H9 (cell line): Measurements from ENCODE around the gene SBF1. TPM values are rescaled to one million over a fixed set of nuclear protein-coding genes. Genes with fewer than 3 reads are reported as not detected.
A peak's percentile ranks its signal among the peaks of the same experiment; 100 is the strongest.

ENCODE experiments used
- DNase-seq: peaks from one replicate; pipeline ENCODE4 v3.0.0-alpha.2; 2017
- H2AFZ ChIP-seq: one replicate; pipeline ENCODE4 v1.6.1; 2013; ENCODE audit warnings: mild to moderate bottlenecking, low read length, control low read depth, moderate library complexity
- H2AK5ac ChIP-seq: 2 replicates; pipeline ENCODE4 v1.6.1; 2013; ENCODE audit warnings: low read length, control low read depth, mixed read lengths; ENCODE audit not compliant: insufficient read length
- H2BK120ac ChIP-seq: one replicate; pipeline ENCODE4 v1.6.1; 2013; ENCODE audit warnings: low read depth, mild to moderate bottlenecking, low read length, control low read depth, inconsistent platforms; ENCODE audit not compliant: poor library complexity, severe bottlenecking
- H2BK12ac ChIP-seq: 2 replicates; pipeline ENCODE4 v1.6.1; 2013; ENCODE audit warnings: low read length, control low read depth, mixed read lengths, low read depth; ENCODE audit not compliant: insufficient read length
- H2BK15ac ChIP-seq: 2 replicates; pipeline ENCODE4 v1.6.1; 2013; ENCODE audit warnings: low read depth, low read length, control low read depth
- H2BK20ac ChIP-seq: one replicate; pipeline ENCODE4 v1.6.1; 2013; ENCODE audit warnings: low read depth, mild to moderate bottlenecking, low read length, control low read depth, inconsistent platforms; ENCODE audit not compliant: poor library complexity, severe bottlenecking
- H2BK5ac ChIP-seq: 2 replicates; pipeline ENCODE4 v1.6.1; 2013; ENCODE audit warnings: low read length, control low read depth, mixed read lengths; ENCODE audit not compliant: insufficient read length
- H3K14ac ChIP-seq: 2 replicates; pipeline ENCODE4 v1.6.1; 2013; ENCODE audit warnings: low read length, control low read depth; ENCODE audit not compliant: insufficient read depth
- H3K18ac ChIP-seq: 2 replicates; pipeline ENCODE4 v1.6.1; 2013; ENCODE audit warnings: low read depth, mild to moderate bottlenecking, mixed read lengths, low read length, control low read depth; ENCODE audit not compliant: insufficient read length
- H3K23ac ChIP-seq: 2 replicates; pipeline ENCODE4 v1.6.1; 2013; ENCODE audit warnings: low read length, control low read depth, mixed read lengths, low read depth; ENCODE audit not compliant: insufficient read length
- H3K23me2 ChIP-seq: 2 replicates; pipeline ENCODE4 v1.6.1; 2013; ENCODE audit warnings: low read depth, mild to moderate bottlenecking, mixed read lengths, low read length, control low read depth; ENCODE audit not compliant: insufficient read length, poor library complexity, severe bottlenecking
- H3K27ac ChIP-seq: 2 replicates; pipeline ENCODE4 v1.5.1; 2013; ENCODE audit warnings: low read length, control low read depth, mixed read lengths, low read depth; ENCODE audit not compliant: insufficient read length
- H3K27me3 ChIP-seq: 2 replicates; pipeline ENCODE4 v1.6.1; 2013; ENCODE audit warnings: low read length, control low read depth, inconsistent platforms; ENCODE audit not compliant: insufficient read depth
- H3K4ac ChIP-seq: 2 replicates; pipeline ENCODE4 v1.6.1; 2013; ENCODE audit warnings: low read depth, mild to moderate bottlenecking, control low read depth, inconsistent platforms, low read length, moderate library complexity
- H3K4me1 ChIP-seq: 2 replicates; pipeline ENCODE4 v1.6.1; 2013; ENCODE audit warnings: low read length, control low read depth, inconsistent platforms; ENCODE audit not compliant: insufficient read depth
- H3K4me2 ChIP-seq: 2 replicates; pipeline ENCODE4 v1.6.1; 2013; ENCODE audit warnings: low read length, control low read depth, mixed read lengths; ENCODE audit not compliant: insufficient read length, insufficient read depth
- H3K56ac ChIP-seq: 2 replicates; pipeline ENCODE4 v1.6.1; 2013; ENCODE audit warnings: low read depth, mild to moderate bottlenecking, mixed read lengths, low read length, control low read depth; ENCODE audit not compliant: insufficient read length
- H3K79me1 ChIP-seq: 2 replicates; pipeline ENCODE4 v1.6.1; 2013; ENCODE audit warnings: low read depth, mild to moderate bottlenecking, moderate library complexity, low read length, control low read depth, inconsistent platforms; ENCODE audit not compliant: insufficient read depth, poor library complexity, severe bottlenecking
- H3K79me2 ChIP-seq: 2 replicates; pipeline ENCODE4 v1.6.1; 2013; ENCODE audit warnings: low read length, control low read depth, inconsistent platforms; ENCODE audit not compliant: insufficient read depth
- H3K9ac ChIP-seq: 2 replicates; pipeline ENCODE4 v1.6.1; 2013; ENCODE audit warnings: low read length, control low read depth, mixed read lengths; ENCODE audit not compliant: insufficient read length; ENCODE audit errors: extremely low read depth
- H3K9me3 ChIP-seq: one replicate; pipeline ENCODE4 v1.6.1; 2013; ENCODE audit warnings: low read depth, low read length, inconsistent platforms; ENCODE audit not compliant: control insufficient read depth
- H3T11ph ChIP-seq: one replicate; pipeline ENCODE4 v1.6.1; 2013; ENCODE audit warnings: mild to moderate bottlenecking, low read length, control low read depth, inconsistent platforms
- H4K20me1 ChIP-seq: one replicate; pipeline ENCODE4 v1.6.1; 2013; ENCODE audit not compliant: control insufficient read depth, insufficient read length, insufficient read depth
- H4K5ac ChIP-seq: 2 replicates; pipeline ENCODE4 v1.6.1; 2013; ENCODE audit warnings: low read depth, mild to moderate bottlenecking, mixed read lengths, low read length, control low read depth; ENCODE audit not compliant: insufficient read length
- H4K8ac ChIP-seq: replicated peaks from 2 replicates; pipeline ENCODE4 v1.6.1; 2013; ENCODE audit warnings: low read length, control low read depth, mixed read lengths, low read depth; ENCODE audit not compliant: insufficient read length
- H4K91ac ChIP-seq: 2 replicates; pipeline ENCODE4 v1.6.1; 2013; ENCODE audit warnings: low read depth, mild to moderate bottlenecking, moderate library complexity, mixed read lengths, low read length, control low read depth; ENCODE audit not compliant: insufficient read length
- H3K27ac Mint-ChIP-seq, 3 experiments: 2 replicates in 2 of 3; 3 replicates in 1 of 3; pipeline ENCODE4 v1.8.0; 2020 to 2021; ENCODE audit warnings: mixed read lengths in 3 of 3, mild to moderate bottlenecking in 1 of 3, moderate library complexity in 1 of 3
- H3K27me3 Mint-ChIP-seq: 2 replicates; pipeline ENCODE4 v1.8.0; 2021; ENCODE audit warnings: low read depth, mild to moderate bottlenecking, moderate library complexity, mixed read lengths
- H3K36me3 Mint-ChIP-seq, 3 experiments: 2 replicates in 2 of 3; 3 replicates in 1 of 3; pipeline ENCODE4 v1.8.0; 2020 to 2021; ENCODE audit warnings: low read depth in 3 of 3, mixed read lengths in 3 of 3; ENCODE audit not compliant: insufficient read depth in 1 of 3
- H3K4me1 Mint-ChIP-seq, 2 experiments: 2 replicates each; pipeline ENCODE4 v1.8.0; 2020; ENCODE audit warnings: mixed read lengths in 2 of 2
- H3K4me3 Mint-ChIP-seq, 2 experiments: 2 replicates in 1 of 2; 3 replicates in 1 of 2; pipeline ENCODE4 v1.8.0; 2020 to 2021; ENCODE audit warnings: mild to moderate bottlenecking in 2 of 2, mixed read lengths in 2 of 2, moderate library complexity in 1 of 2
- H3K9me3 Mint-ChIP-seq, 2 experiments: 2 replicates in 1 of 2; 3 replicates in 1 of 2; pipeline ENCODE4 v1.8.0; 2020; ENCODE audit warnings: mild to moderate bottlenecking in 2 of 2, mixed read lengths in 2 of 2, moderate library complexity in 1 of 2
- WGBS: extraction: QIAGEN DNeasy Blood & Tissue Kit; methylation state at CpG from one replicate; pipeline ENCODE4 v1.1.7; 2013; ENCODE audit warnings: missing lambda C conversion rate, low lambda C conversion rate, mixed read lengths; ENCODE audit not compliant: insufficient read length; ENCODE audit errors: extremely low coverage; 5-methylcytosine and 5-hydroxymethylcytosine counted together
- total RNA-seq: library from RNA; stranded (reverse); gene quantifications from 2 replicates; pipeline ENCODE4 v1.2.1, GENCODE V29; 2021
- TF ChIP-seq, protein P1 (sequence below): fragments of 200-600 bp; sonication (generic); conservative IDR thresholded peaks from 3 replicates; pipeline ENCODE4 v1.8.0; 2021; ENCODE audit warnings: antibody characterized with exemption, mild to moderate bottlenecking

SBF1 gene
- total RNA-seq, 1 experiment from 2014 or later: 69.8 TPM

DNA sequence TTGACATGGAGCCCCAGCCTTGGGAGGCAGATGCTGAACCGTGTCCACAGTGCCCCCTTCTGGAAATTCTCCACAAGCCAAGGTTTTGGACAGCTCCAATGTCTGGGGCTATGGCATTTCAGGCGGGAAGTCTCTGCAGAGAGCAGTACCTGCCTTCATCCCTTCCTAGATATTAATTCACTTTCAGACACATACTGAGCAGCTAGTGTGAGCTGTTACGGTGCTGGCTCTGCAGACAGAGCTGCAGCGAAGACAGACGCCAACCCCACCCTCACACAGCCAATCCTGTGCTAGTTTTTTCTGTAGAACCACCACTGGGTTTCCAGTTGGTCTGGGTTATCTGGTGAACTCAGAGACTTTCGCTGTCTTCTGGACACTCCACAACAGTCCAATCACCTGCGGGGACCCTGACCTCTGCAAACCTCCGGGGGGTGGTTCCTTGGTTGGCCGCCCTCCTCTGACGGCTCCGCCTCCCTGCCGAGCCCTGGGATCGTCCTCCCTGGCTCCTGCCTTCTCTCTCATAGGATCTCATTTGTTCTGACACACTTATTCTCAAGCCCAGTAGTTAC, 23.6 kb upstream of the SBF1 start:
- no peak overlapping the region for H2BK20ac ChIP-seq
- no CpG with 5 or more reads among the region's 13 CpGs for WGBS
- H3K9me3 ChIP-seq: no peaks in the 10 kb centered on the region
- no peak overlapping the region for H4K91ac ChIP-seq
- H3K14ac ChIP-seq: no peak overlapping the region
- H2BK12ac ChIP-seq: no peak overlapping the region
- H3K9ac ChIP-seq: no peak overlapping the region
- H3T11ph ChIP-seq: no peak overlapping the region
- no peak overlapping the region for H2AFZ ChIP-seq
- no peak overlapping the region for H3K27ac ChIP-seq
- Mint-ChIP-seq H3K27ac (peak overlapping the region in 1 of 3 experiments; percentile 37; a peak in 2 of 7 replicates), H3K4me1 (peaks cover 5 to 6% of the 10 kb centered on the region in 2 experiments), H3K9me3 (no peaks in the 10 kb centered on the region; a peak in 1 of 5 replicates), H3K36me3 (peaks cover 0 to 3% (median 0%) of the 10 kb centered on the region in 3 experiments; a peak in 2 of 7 replicates), H3K4me3 (no peak overlapping the region), H3K27me3 (peaks cover 14% of the 10 kb centered on the region)
- no peaks in the 10 kb centered on the region for H3K79me2 ChIP-seq
- no peaks in the 10 kb centered on the region for H3K27me3 ChIP-seq
- no peak overlapping the region for H2BK120ac ChIP-seq
- no peaks in the 10 kb centered on the region for H3K23me2 ChIP-seq
- no peak overlapping the region for H4K5ac ChIP-seq
- H3K18ac ChIP-seq: no peak overlapping the region
- H3K4ac ChIP-seq: no peak overlapping the region
- H4K8ac ChIP-seq: no peak overlapping the region
- H3K4me2 ChIP-seq: no peak overlapping the region
- no peaks in the 10 kb centered on the region for H3K79me1 ChIP-seq
- no peaks in the 10 kb centered on the region for H3K4me1 ChIP-seq
- no peak overlapping the region for H2BK15ac ChIP-seq
- no peaks in the 10 kb centered on the region for H4K20me1 ChIP-seq
- TF ChIP-seq, protein P1, sequence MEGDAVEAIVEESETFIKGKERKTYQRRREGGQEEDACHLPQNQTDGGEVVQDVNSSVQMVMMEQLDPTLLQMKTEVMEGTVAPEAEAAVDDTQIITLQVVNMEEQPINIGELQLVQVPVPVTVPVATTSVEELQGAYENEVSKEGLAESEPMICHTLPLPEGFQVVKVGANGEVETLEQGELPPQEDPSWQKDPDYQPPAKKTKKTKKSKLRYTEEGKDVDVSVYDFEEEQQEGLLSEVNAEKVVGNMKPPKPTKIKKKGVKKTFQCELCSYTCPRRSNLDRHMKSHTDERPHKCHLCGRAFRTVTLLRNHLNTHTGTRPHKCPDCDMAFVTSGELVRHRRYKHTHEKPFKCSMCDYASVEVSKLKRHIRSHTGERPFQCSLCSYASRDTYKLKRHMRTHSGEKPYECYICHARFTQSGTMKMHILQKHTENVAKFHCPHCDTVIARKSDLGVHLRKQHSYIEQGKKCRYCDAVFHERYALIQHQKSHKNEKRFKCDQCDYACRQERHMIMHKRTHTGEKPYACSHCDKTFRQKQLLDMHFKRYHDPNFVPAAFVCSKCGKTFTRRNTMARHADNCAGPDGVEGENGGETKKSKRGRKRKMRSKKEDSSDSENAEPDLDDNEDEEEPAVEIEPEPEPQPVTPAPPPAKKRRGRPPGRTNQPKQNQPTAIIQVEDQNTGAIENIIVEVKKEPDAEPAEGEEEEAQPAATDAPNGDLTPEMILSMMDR: peak; percentile 83
- H3K23ac ChIP-seq: no peak overlapping the region
- DNase-seq: peak; percentile 82
- no peak overlapping the region for H2AK5ac ChIP-seq
- no peak overlapping the region for H3K56ac ChIP-seq
- no peak overlapping the region for H2BK5ac ChIP-seq
